A375 (cell line): Measurements from ENCODE around the gene SPNS2. TPM values are rescaled to one million over a fixed set of nuclear protein-coding genes. Genes with fewer than 3 reads are reported as not detected.

Experiments
- total RNA-seq: library from RNA; depleted of rRNA; stranded (reverse); fragments of >200 nt; shearing (Covaris generic); gene quantifications from 2 replicates; pipeline ENCODE4 v1.2.3, GENCODE V29; 2014; rRNA removed

Gene SPNS2, protein sequence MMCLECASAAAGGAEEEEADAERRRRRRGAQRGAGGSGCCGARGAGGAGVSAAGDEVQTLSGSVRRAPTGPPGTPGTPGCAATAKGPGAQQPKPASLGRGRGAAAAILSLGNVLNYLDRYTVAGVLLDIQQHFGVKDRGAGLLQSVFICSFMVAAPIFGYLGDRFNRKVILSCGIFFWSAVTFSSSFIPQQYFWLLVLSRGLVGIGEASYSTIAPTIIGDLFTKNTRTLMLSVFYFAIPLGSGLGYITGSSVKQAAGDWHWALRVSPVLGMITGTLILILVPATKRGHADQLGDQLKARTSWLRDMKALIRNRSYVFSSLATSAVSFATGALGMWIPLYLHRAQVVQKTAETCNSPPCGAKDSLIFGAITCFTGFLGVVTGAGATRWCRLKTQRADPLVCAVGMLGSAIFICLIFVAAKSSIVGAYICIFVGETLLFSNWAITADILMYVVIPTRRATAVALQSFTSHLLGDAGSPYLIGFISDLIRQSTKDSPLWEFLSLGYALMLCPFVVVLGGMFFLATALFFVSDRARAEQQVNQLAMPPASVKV
- total RNA-seq: 0.85 and 1.8 TPM in 2 replicates

DNA sequence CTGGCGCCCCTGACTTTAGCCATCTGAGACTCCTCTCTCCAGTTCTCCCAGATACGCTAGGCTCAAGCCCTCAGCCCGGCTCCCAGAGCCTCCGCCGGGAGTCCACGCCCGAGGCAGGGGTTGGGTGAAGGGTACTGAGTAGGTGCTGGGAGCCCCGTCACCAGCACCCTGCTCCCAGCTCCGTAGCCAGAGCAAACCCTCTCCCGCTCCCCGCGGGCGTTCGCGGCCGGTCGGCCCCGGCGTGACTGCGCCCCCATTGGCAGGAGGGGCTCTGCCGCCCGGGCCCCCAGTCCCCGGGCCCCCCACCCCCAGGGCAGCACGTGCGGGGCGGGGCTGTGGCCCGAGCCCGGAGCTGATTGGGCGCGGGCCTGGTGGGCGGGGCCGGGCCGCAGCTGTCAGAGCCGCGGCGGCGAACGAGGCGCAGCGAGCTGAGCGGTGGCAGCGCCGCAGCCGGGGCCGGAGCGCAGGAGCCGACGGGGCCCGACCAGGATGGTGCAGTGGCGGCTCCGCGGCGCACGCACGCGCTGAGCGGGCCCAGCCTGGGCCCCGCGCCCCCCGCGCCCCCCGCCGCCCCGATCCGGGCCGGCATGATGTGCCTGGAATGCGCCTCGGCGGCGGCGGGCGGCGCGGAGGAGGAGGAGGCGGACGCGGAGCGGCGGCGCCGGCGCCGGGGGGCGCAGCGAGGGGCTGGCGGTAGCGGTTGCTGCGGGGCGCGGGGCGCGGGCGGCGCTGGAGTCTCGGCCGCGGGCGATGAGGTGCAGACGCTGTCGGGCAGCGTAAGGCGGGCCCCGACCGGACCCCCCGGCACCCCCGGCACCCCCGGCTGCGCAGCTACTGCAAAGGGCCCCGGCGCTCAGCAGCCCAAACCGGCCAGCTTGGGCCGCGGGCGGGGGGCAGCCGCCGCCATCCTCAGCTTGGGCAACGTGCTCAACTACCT lies at the start of gene SPNS2:
TSS of gene SPNS2 (plus strand) at position 421 of the 937 bp plus-strand sequence. CDS start at position 588, 167 bp downstream.

DNA sequence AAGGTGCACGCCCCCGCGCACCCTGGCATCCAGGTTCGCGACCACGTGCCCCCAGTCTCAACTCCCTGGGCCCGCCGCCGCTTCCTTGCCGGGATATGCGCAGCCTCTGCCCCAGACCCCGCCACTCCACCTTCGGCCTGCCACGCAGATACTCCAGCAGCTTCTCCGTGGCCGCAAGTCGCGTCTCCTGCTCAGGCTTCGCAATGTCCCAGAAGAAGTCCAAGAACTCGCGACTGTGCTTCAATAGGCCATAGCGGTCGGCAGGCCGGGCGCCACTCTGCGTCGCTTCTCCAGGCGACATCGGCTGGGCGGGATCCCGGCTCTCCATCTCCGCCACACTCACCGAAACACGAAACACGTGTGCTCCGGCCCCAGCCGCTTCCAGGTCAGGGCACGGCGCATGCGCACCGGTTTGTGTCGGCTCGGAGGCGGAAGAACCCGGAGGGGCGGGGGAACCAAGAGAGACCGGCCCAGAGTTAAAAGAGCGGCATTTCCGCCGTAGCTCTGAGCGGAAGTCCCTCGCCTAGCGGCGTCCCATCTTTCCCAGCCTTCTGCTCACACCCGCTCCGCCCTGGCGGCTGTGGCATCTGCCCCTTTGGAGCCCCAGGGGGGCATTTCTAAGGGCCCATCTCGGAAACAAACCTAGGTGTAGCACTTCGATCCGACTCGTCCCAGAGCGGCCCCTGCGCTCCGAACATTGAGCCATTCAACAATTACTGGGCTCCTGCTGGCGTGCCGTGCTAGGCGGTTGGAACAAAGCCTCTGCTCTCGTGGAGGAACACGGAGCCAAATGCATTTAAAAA lies 56.5 kb downstream of the SPNS2 start, which contains the start of gene MYBBP1A:
TSS of gene MYBBP1A (minus strand) at position 388 of the 803 bp plus-strand sequence. CDS start at position 328, 60 bp downstream.

DNA sequence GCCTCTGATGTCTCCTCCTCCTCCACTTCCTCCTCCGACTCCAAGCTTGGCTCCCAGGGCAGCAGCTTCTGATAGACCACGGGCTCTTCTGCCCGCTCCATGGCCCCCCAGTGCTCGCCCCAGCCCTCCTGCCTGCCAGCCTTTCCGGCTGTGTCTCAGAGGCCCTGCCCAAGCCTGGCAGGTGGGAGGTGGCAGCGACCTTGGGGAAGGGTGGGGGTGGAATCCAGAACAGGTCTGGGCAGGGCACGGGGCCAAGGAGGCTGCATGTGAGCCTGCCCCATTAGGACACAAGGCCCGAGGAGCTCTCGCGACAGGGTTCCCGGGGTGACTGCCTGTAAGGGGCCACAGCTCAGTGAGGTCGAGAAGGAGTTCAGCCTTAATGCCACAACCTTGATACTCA lies 61.7 kb downstream of the SPNS2 start, which contains the start of gene GGT6:
TSS of gene GGT6 (minus strand) at position 157 of the 400 bp plus-strand sequence. CDS start at position 101, 56 bp downstream.

DNA sequence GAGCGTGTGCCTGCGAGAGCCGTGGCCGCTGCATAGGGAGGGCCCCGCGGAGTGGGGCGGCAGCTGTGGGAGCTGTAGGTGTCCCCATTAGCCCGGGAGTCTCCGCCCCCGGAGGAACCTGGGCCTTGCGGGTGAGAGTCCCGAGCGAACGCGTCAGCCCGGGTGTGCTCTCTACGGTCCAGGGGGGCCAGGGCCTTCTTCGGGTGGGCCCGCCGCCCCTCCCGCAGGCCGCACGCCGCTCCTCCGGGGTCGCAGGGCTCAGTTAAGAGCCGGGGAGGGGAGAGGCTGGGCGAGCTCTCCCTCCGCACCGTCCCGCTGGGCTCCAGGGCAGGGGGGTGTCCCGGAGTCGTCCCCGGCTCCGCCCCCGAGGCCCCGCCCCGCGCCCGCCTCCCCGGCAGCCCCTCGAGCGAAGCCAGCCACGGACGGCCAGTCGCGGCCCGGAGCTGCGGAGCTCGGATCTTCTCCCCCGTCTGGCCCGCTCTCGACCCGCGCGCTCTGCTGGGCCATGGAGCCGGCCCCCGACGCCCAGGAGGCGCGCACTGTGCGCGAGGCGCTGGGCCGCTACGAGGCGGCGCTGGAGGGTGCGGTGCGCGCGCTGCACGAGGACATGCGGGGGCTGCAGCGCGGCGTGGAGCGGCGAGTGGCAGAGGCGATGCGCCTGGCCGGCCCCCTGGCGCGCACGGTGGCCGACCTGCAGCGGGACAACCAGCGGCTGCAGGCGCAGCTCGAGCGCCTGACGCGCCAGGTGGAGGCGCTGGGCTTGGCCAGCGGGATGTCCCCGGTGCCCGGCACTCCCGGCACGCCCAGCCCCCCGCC lies 85.6 kb downstream of the SPNS2 start, which contains the start of gene SMTNL2:
TSS of gene SMTNL2 (plus strand) at position 429 of the 816 bp plus-strand sequence. CDS start at position 506, 77 bp downstream.

Other genes starting within 250 kb of the SPNS2 start
- 21.0 and 23.2 TPM in 2 replicates for gene ANKFY1, start 234.9 kb upstream of the SPNS2 start, total RNA-seq
- 31.5 and 45.0 TPM in 2 replicates for gene UBE2G1, start 132.2 kb upstream of the SPNS2 start, total RNA-seq
- 0.21 and 2.5 TPM in 2 replicates for gene SPNS3, start 64.9 kb upstream of the SPNS2 start, total RNA-seq
- gene MYBBP1A, start 56.5 kb downstream of the SPNS2 start, total RNA-seq: 249 and 256 TPM in 2 replicates
- gene GGT6, start 61.7 kb downstream of the SPNS2 start, total RNA-seq: not detected in 2 replicates
- 0.08 TPM in 1 of 2 replicates, not detected in the other for gene SMTNL2, start 85.6 kb downstream of the SPNS2 start, total RNA-seq
- not detected in 2 replicates for gene ALOX15, start 142.8 kb downstream of the SPNS2 start, total RNA-seq
- gene PELP1, start 205.3 kb downstream of the SPNS2 start, total RNA-seq: 30.5 and 31.3 TPM in 2 replicates
- gene ARRB2, start 211.8 kb downstream of the SPNS2 start, total RNA-seq: 26.7 and 34.7 TPM in 2 replicates
- 29.1 and 38.1 TPM in 2 replicates for gene MED11, start 232.5 kb downstream of the SPNS2 start, total RNA-seq
- gene ZMYND15, start 241.0 kb downstream of the SPNS2 start, total RNA-seq: 0.27 and 0.38 TPM in 2 replicates
- 4.0 and 4.1 TPM in 2 replicates for gene CXCL16, start 241.0 kb downstream of the SPNS2 start, total RNA-seq